Mammary epithelial cell (primary cell): ENCODE measurements around the gene PLEKHM1.

Experiments used
- EZH2 ChIP-seq: IDR thresholded peaks from 2 replicates; pipeline ENCODE4 v1.6.1; 2012; ENCODE audit warnings: low read length, inconsistent platforms, borderline replicate concordance
- TF ChIP-seq, protein P1 (sequence below), 2 donors: IDR thresholded peaks in 1 of 2; conservative IDR thresholded peaks in 1 of 2; 2 replicates each; pipeline ENCODE4 v1.5.1; 2011 to 2012; ENCODE audit warnings: inconsistent platforms in 2 of 2, low read length in 2 of 2, mild to moderate bottlenecking in 2 of 2, control low read depth in 1 of 2, low read depth in 1 of 2; ENCODE audit not compliant: insufficient read depth in 1 of 2; ENCODE audit errors: extremely low read depth in 1 of 2

GRCh38 chr17:45402916-45403315, 87.6 kb downstream of the PLEKHM1 start:
- TF ChIP-seq, protein P1, sequence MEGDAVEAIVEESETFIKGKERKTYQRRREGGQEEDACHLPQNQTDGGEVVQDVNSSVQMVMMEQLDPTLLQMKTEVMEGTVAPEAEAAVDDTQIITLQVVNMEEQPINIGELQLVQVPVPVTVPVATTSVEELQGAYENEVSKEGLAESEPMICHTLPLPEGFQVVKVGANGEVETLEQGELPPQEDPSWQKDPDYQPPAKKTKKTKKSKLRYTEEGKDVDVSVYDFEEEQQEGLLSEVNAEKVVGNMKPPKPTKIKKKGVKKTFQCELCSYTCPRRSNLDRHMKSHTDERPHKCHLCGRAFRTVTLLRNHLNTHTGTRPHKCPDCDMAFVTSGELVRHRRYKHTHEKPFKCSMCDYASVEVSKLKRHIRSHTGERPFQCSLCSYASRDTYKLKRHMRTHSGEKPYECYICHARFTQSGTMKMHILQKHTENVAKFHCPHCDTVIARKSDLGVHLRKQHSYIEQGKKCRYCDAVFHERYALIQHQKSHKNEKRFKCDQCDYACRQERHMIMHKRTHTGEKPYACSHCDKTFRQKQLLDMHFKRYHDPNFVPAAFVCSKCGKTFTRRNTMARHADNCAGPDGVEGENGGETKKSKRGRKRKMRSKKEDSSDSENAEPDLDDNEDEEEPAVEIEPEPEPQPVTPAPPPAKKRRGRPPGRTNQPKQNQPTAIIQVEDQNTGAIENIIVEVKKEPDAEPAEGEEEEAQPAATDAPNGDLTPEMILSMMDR (conservative IDR thresholded peaks at IDR 0.05 in 1 of 2, IDR thresholded peaks at IDR 0.05 in 1 of 2; ENCODE audit: extremely low read depth in 1 of 2, insufficient read depth in 1 of 2, low read depth in 1 of 2, low read length in 2 of 2), result no peak
- no peak for TF ChIP-seq EZH2
